ENCODE data around the gene PSMG3. TPM values are rescaled to one million over a fixed set of nuclear protein-coding genes. Genes with fewer than 3 reads are reported as not detected.

PSMG3 gene
- total and polyA plus RNA-seq, 7 donors: 11.8 to 59.1 (median 18.2) TPM

GRCh38 chr7:1608318-1608717 is 38.5 kb upstream of the PSMG3 start:
- intact Hi-C loops (cut with DNase I): no loop called here
- TF ChIP-seq, protein P1, sequence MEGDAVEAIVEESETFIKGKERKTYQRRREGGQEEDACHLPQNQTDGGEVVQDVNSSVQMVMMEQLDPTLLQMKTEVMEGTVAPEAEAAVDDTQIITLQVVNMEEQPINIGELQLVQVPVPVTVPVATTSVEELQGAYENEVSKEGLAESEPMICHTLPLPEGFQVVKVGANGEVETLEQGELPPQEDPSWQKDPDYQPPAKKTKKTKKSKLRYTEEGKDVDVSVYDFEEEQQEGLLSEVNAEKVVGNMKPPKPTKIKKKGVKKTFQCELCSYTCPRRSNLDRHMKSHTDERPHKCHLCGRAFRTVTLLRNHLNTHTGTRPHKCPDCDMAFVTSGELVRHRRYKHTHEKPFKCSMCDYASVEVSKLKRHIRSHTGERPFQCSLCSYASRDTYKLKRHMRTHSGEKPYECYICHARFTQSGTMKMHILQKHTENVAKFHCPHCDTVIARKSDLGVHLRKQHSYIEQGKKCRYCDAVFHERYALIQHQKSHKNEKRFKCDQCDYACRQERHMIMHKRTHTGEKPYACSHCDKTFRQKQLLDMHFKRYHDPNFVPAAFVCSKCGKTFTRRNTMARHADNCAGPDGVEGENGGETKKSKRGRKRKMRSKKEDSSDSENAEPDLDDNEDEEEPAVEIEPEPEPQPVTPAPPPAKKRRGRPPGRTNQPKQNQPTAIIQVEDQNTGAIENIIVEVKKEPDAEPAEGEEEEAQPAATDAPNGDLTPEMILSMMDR (IDR thresholded peaks at IDR 0.05): no peak
- Histone ChIP-seq H3K27ac (no peak overlapping the region), H3K4me3 (no peak overlapping the region), H3K36me3 (ENCODE audit: insufficient read depth in 1 of 2, low read depth in 1 of 2) (no peaks in the 10 kb centered on the region), H3K4me1 (no peaks in the 10 kb centered on the region), H3K9me3 (no peaks in the 10 kb centered on the region), H3K27me3 (ENCODE audit: insufficient read depth in 3 of 3, low read length in 2 of 3) (peaks cover 0 to 26% (median 3%) of the 10 kb centered on the region in 3 donors)
- WGBS, 3 donors: 76 to 86% (median 77%) methylated on average over 8 of the region's 8 CpGs
- DNase-seq: no peak
- ATAC-seq: no peak

DNA sequence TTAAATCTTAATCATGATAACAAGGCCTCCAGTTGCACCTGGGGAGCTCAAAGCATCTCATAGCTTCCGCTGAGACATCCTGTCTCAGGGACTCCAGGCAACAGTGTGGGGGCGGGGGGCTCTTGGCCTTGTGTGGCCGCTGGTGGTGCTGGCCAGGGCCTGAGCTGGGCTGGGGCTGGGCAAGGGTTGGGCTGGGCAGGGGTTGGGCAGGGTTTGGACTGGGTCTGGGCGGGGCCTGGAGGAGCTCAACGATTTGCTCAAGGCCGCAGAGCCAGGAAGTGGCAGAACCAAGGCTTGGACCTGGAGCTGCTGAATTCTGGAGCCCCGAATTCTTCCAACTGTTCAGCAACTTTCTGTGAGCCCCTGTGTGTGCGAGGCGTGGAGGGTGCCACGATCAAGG is 37.9 kb upstream of the PSMG3 start:
- Histone ChIP-seq H3K27me3 (ENCODE audit: insufficient read depth in 3 of 3, low read length in 2 of 3) (peaks cover 0 to 30% (median 3%) of the 10 kb centered on the region in 3 donors), H3K27ac (no peak overlapping the region), H3K9me3 (no peaks in the 10 kb centered on the region), H3K4me3 (no peak overlapping the region), H3K36me3 (ENCODE audit: insufficient read depth in 1 of 2, low read depth in 1 of 2) (no peaks in the 10 kb centered on the region), H3K4me1 (no peaks in the 10 kb centered on the region)
- intact Hi-C loops (cut with DNase I): no loop called here
- DNase-seq (no peak), ATAC-seq (no peak)
- TF ChIP-seq, protein P1 (IDR thresholded peaks at IDR 0.05): no peak
- 54 to 67% (median 66%) methylated on average over 10 of the region's 10 CpGs for WGBS, 3 donors

DNA sequence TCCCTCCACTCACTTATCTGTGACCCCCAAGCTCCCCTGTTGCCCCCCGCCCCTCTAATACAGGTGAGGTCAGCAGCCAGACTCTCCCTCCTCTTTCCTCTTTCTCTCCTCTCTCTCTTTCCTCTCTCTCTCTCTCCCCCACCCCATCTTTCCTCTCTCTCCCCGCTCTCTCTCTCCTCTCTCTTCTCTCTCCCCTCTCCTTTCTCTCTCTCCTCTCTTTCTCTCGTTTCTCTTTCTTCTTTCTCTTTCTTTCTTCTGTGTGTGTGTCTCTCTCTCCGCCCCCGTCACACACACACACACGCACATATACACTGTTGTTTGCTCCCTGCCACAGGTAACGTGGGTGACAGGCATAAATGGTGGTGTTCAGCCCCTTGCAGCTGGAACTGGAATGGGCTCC is 37.2 kb upstream of the PSMG3 start:
- intact Hi-C loops (cut with DNase I): no loop called here
- Histone ChIP-seq H3K4me3 (no peak overlapping the region), H3K27me3 (ENCODE audit: insufficient read depth in 3 of 3, low read length in 2 of 3) (peaks cover 0 to 30% (median 3%) of the 10 kb centered on the region in 3 donors), H3K27ac (no peak overlapping the region), H3K4me1 (no peaks in the 10 kb centered on the region), H3K9me3 (no peaks in the 10 kb centered on the region), H3K36me3 (ENCODE audit: insufficient read depth in 1 of 2, low read depth in 1 of 2) (no peaks in the 10 kb centered on the region)
- TF ChIP-seq, protein P1 (IDR thresholded peaks at IDR 0.05): no peak
- 50 to 58% (median 56%) methylated on average over 6 to 7 of the region's 7 CpGs for WGBS, 3 donors
- ATAC-seq (no peak), DNase-seq (no peak)

DNA sequence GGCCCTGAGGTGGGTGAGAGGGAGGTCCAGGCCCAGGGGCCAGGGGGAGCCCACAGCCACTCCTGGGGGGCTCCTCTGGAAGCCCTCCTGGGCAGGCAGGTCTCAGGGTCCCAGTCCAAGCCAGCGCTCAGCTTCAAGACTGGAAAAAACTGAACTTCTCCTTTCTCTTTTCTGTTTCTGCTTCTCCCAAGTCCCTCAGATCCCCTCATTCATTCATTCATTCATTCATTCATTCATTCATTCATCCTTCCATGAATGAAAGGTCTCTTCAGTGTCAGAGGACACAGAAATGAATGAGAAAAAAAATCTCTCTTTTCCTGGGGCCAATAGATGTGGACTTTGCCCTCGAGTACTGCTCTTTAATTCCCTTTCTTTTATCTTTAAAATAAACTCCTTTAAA is 34.6 kb upstream of the PSMG3 start:
- Histone ChIP-seq H3K27me3 (ENCODE audit: insufficient read depth in 3 of 3, low read length in 2 of 3) (peaks cover 0 to 30% (median 3%) of the 10 kb centered on the region in 3 donors), H3K4me3 (no peak overlapping the region), H3K27ac (no peak overlapping the region), H3K9me3 (no peaks in the 10 kb centered on the region), H3K36me3 (ENCODE audit: insufficient read depth in 1 of 2, low read depth in 1 of 2) (no peaks in the 10 kb centered on the region), H3K4me1 (no peaks in the 10 kb centered on the region)
- ATAC-seq: no peak
- intact Hi-C loops (cut with DNase I): no loop called here
- no peak for DNase-seq
- 79 to 81% (median 81%) methylated on average over 2 of the region's 2 CpGs for WGBS, 3 donors
- TF ChIP-seq, protein P1 (IDR thresholded peaks at IDR 0.05): no peak

Measured in psoas muscle (tissue), 8 donors.